Nephron progenitor cell (in vitro differentiated cells): ENCODE results near the gene MYLK4.
A peak's percentile ranks its signal among the peaks of the same experiment; 100 is the strongest.

Source experiments
- DNase-seq: peaks from one replicate; pipeline ENCODE4 v3.0.0; 2021
- H3K27ac Mint-ChIP-seq: 2 replicates; pipeline ENCODE4 v1.8.0; 2021; ENCODE audit warnings: mild to moderate bottlenecking, moderate library complexity, mixed read lengths
- H3K27me3 Mint-ChIP-seq: 2 replicates; pipeline ENCODE4 v1.8.0; 2021; ENCODE audit warnings: mild to moderate bottlenecking, low read depth, mixed read lengths; ENCODE audit not compliant: poor library complexity
- H3K36me3 Mint-ChIP-seq: 2 replicates; pipeline ENCODE4 v1.8.0; 2021; ENCODE audit warnings: low read depth, mixed read lengths
- H3K4me1 Mint-ChIP-seq: 2 replicates; pipeline ENCODE4 v1.8.0; 2021; ENCODE audit warnings: mixed read lengths
- H3K4me3 Mint-ChIP-seq: 2 replicates; pipeline ENCODE4 v1.8.0; 2021; ENCODE audit warnings: mild to moderate bottlenecking, moderate library complexity, mixed read lengths
- H3K9me3 Mint-ChIP-seq: 2 replicates; pipeline ENCODE4 v1.8.0; 2021; ENCODE audit warnings: mild to moderate bottlenecking, moderate library complexity, mixed read lengths
- TF ChIP-seq, protein P1 (sequence below): fragments of 200-600 bp; sonication (generic); IDR thresholded peaks from 2 replicates; pipeline ENCODE4 v1.5.0; 2021; ENCODE audit warnings: antibody characterized with exemption

Gene MYLK4

DNA sequence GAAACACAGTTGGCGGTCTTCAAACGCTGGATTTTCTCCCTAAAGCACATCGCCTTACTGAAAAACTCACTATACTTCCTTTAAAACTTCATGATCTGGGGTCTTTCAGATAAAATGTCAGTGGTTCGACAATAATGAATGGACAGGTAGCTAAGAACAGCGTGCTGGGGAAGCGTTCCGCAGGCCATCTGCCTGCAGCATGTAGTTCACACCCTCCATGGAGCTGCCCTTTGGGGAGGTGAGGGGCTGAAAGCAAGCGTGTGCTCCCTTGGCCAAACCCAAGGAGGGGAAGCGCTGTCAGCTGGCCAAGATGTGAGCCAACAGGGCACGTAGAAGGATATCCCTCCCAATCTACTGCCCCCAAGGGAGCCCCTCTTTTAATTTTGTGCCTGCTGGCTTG, 20.8 kb downstream of the MYLK4 start:
- no peaks in the 10 kb centered on the region for H3K36me3 Mint-ChIP-seq
- TF ChIP-seq, protein P1, sequence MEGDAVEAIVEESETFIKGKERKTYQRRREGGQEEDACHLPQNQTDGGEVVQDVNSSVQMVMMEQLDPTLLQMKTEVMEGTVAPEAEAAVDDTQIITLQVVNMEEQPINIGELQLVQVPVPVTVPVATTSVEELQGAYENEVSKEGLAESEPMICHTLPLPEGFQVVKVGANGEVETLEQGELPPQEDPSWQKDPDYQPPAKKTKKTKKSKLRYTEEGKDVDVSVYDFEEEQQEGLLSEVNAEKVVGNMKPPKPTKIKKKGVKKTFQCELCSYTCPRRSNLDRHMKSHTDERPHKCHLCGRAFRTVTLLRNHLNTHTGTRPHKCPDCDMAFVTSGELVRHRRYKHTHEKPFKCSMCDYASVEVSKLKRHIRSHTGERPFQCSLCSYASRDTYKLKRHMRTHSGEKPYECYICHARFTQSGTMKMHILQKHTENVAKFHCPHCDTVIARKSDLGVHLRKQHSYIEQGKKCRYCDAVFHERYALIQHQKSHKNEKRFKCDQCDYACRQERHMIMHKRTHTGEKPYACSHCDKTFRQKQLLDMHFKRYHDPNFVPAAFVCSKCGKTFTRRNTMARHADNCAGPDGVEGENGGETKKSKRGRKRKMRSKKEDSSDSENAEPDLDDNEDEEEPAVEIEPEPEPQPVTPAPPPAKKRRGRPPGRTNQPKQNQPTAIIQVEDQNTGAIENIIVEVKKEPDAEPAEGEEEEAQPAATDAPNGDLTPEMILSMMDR, result no peak
- no peak overlapping the region for H3K4me3 Mint-ChIP-seq
- H3K27ac Mint-ChIP-seq, result no peak overlapping the region
- peaks cover 9% of the 10 kb centered on the region for H3K27me3 Mint-ChIP-seq
- H3K4me1 Mint-ChIP-seq, result peaks cover 57% of the 10 kb centered on the region
- no peak for DNase-seq
- H3K9me3 Mint-ChIP-seq, result no peaks in the 10 kb centered on the region

DNA sequence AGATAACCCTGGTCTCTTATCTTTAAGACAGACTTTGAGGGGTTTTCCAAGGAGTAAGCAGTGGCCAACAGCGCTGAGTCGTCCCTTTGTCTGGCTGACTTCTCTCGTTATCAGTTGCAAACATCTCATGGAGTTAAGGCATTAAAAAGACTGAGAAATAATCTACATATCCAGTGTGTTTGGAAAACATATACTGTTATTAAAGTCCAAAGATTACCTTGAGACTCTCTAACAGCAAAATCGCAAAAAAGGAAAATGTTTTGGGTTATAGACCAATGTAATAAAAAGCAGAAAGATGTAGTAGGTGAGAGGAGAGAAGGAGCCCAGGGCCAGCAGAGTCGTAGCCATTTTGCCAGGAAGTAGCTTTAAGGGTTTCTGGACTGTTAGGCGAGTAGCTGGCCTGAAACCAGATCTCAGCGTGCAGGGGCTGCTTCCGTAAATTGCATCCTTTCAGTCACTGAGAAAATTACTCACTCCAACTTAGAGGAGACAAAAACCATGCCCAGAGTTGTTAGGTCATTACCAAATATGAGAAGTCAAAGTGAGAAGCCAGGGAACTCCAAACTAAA, 24.6 kb downstream of the MYLK4 start:
- Mint-ChIP-seq H3K9me3 (peaks cover 30% of the 10 kb centered on the region), H3K36me3 (peaks cover 15% of the 10 kb centered on the region), H3K27ac (peak overlapping the region; percentile 80), H3K4me1 (peaks cover 45% of the 10 kb centered on the region), H3K27me3 (peaks cover 3% of the 10 kb centered on the region), H3K4me3 (no peak overlapping the region)
- TF ChIP-seq, protein P1, result no peak
- no peak for DNase-seq

DNA sequence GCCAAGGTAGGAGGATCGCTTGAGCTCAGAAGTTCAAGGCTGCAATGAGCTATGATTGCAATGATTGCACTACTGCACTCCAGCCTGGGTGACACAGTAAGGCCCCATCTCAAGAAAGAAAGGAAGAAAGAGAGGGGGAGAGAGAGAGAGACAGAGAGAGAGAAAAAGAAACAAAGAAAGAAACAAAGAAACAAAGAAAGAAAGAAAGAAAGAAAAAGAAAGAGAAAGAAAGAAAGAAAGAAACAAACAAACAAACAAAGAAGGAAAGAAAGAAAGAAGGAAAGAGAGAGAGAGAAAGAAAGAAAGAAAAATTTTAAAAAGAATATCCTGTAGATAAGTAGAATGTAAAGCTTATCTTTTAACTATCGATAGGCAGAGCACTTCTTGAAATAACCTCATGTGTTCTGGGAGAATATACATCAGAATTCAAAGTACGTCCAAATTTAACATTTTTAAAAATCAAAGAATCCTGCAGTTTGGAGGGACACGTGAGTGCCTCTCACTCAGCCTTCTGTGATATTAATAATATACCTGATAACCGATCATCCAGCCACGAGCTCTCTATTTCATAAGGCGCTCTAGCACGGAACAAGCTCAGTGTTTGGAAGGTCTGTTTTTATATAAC, 25.2 kb downstream of the MYLK4 start:
- Mint-ChIP-seq H3K4me3 (no peak overlapping the region), H3K4me1 (peaks cover 40% of the 10 kb centered on the region), H3K36me3 (peaks cover 18% of the 10 kb centered on the region), H3K27ac (peak overlapping the region; percentile 92), H3K27me3 (peaks cover 3% of the 10 kb centered on the region), H3K9me3 (peaks cover 33% of the 10 kb centered on the region)
- TF ChIP-seq, protein P1, result no peak
- DNase-seq, result no peak

DNA sequence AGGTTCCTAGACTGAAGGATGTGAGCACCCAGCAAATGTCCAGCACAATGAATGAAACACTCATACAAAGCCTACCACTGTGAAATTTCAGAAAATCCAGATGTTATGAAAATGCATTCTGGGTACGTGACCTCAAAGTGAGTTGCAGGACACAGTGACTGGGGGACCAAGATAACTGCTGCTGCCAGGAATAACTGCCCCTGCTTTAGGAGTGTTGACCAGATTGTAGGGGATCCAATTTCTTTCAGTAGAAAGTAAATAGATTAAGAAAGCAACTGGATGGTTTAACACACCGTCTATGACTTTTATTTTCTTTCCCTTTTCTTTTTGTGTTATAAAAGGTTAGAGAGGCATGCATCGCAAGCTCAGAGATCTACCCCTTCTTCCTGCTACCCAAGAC, 29.5 kb downstream of the MYLK4 start:
- Mint-ChIP-seq H3K9me3 (peaks cover 41% of the 10 kb centered on the region), H3K36me3 (peaks cover 20% of the 10 kb centered on the region)
- DNase-seq, result no peak

DNA sequence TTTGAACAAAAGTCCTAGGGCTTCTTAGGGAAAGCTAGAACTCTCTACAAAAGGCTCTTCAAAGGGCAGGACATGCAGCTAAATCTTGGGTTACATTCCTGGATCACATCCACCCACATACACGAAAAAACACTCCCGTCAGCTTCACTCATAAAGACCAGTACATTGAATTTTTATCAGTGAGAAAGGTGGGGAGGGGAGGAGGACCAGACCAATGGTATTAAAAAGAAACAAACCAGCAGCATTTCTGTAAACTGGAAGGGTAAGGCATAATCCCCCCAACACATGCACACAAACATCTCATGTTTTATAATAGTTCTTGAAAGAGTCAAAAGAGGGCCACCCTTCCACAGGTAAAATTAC, 31.6 kb downstream of the MYLK4 start:
- peaks cover 4% of the 10 kb centered on the region for H3K27me3 Mint-ChIP-seq
- peaks cover 45% of the 10 kb centered on the region for H3K9me3 Mint-ChIP-seq
- no peak overlapping the region for H3K4me3 Mint-ChIP-seq
- peaks cover 20% of the 10 kb centered on the region for H3K36me3 Mint-ChIP-seq
- TF ChIP-seq, protein P1, result no peak
- H3K27ac Mint-ChIP-seq, result no peak overlapping the region
- H3K4me1 Mint-ChIP-seq, result peaks cover under 1% of the 10 kb centered on the region
- no peak for DNase-seq

More for the DNA sequence above, 29.5 kb downstream of the MYLK4 start:
- Mint-ChIP-seq H3K4me1 (peaks cover 18% of the 10 kb centered on the region), H3K4me3 (no peak overlapping the region), H3K27ac (no peak overlapping the region), H3K27me3 (peaks cover 4% of the 10 kb centered on the region)
- TF ChIP-seq, protein P1, result no peak
